Keratinocyte (primary cell): ENCODE results near the gene NCK2.

Experiments
- CTCF ChIP-seq, 3 experiments: IDR thresholded peaks in 1 of 3; conservative IDR thresholded peaks in 1 of 3; optimal IDR thresholded peaks in 1 of 3; 2 replicates in 2 of 3; 3 replicates in 1 of 3; pipeline versions ENCODE3 to v1.5.1; 2011; ENCODE audit warnings: low read length in 3 of 3, mild to moderate bottlenecking in 3 of 3, moderate library complexity in 2 of 3, control low read depth in 1 of 3, inconsistent platforms in 1 of 3; ENCODE audit not compliant: insufficient read depth in 2 of 3; ENCODE audit errors: extremely low read depth in 1 of 3
- EZH2 ChIP-seq: IDR thresholded peaks from one replicate; pipeline ENCODE4 v1.6.1; 2012; ENCODE audit warnings: inconsistent platforms, mild to moderate bottlenecking, low read length, moderate library complexity

- TF ChIP-seq CTCF (optimal IDR thresholded peaks at IDR 0.05 in 1 of 3, IDR thresholded peaks at IDR 0.05 in 1 of 3, conservative IDR thresholded peaks at IDR 0.05 in 1 of 3; ENCODE audit: extremely low read depth in 1 of 3, insufficient read depth in 2 of 3, low read length in 3 of 3): no peak
- TF ChIP-seq EZH2: no peak
Measured at GRCh38 chr2:105847056-105847455, 102.3 kb downstream of the NCK2 start.
